Activated CD4-positive, alpha-beta memory T cell treated with anti-CD3 and anti-CD28 coated beads, Interleukin-2, amount 10 ng/mL, durations not matched to agents 7 days and 5 days (primary cell): Measurements from ENCODE around the gene SLC6A6. TPM values are rescaled to one million over a fixed set of nuclear protein-coding genes. Genes with fewer than 3 reads are reported as not detected.
"Not testable (repeated sequence)": the region's sequence is repeated elsewhere in the genome, so short reads cannot be mapped to it uniquely, and the experiment has no call there.

Experiments
- CTCF ChIA-PET: fragments of 350-600 bp; sonication (Branson Sonifier 250); formaldehyde crosslinking; loops from one replicate; lab custom pipeline; 2021; ENCODE audit warnings: antibody characterized with exemption, inconsistent platforms; lab: Charles Lee
- POLR2A ChIA-PET: fragments of 350-600 bp; sonication (Branson Sonifier 250); formaldehyde crosslinking; loops from one replicate; lab custom pipeline; 2021; ENCODE audit warnings: antibody characterized with exemption; lab: Charles Lee
- DNase-seq: peaks from one replicate; pipeline ENCODE4 v3.0.0-alpha.2; 2020
- H3K27ac Mint-ChIP-seq: one replicate; pipeline ENCODE4 v1.8.0; 2021; ENCODE audit warnings: mild to moderate bottlenecking, mixed read lengths
- H3K27me3 Mint-ChIP-seq: one replicate; pipeline ENCODE4 v1.8.0; 2021; ENCODE audit warnings: mixed read lengths
- H3K36me3 Mint-ChIP-seq: one replicate; pipeline ENCODE4 v1.8.0; 2021; ENCODE audit warnings: low read depth, mixed read lengths
- H3K4me1 Mint-ChIP-seq: one replicate; pipeline ENCODE4 v1.8.0; 2021; ENCODE audit warnings: mixed read lengths
- H3K4me3 Mint-ChIP-seq: one replicate; pipeline ENCODE4 v1.8.0; 2021; ENCODE audit warnings: mild to moderate bottlenecking, mixed read lengths
- H3K9me3 Mint-ChIP-seq: one replicate; pipeline ENCODE4 v1.8.0; 2021; ENCODE audit warnings: mixed read lengths
- total RNA-seq, 2 experiments: library from RNA; stranded (reverse); gene quantifications; one replicate each; pipeline ENCODE4 v1.2.3, GENCODE V29; 2021

SLC6A6 gene
- total RNA-seq, 2 experiments from 2014 or later, result 59.0 to 61.5 TPM

- Mint-ChIP-seq H3K27ac (no peak overlapping the region), H3K9me3 (peaks cover 5% of the 10 kb centered on the region), H3K4me3 (no peak overlapping the region), H3K36me3 (peaks cover 3% of the 10 kb centered on the region), H3K4me1 (no peaks in the 10 kb centered on the region), H3K27me3 (no peaks in the 10 kb centered on the region)
- POLR2A ChIA-PET, result no interaction called here
- CTCF ChIA-PET, result interaction anchor here (0.7 to 2.4 kb wide), 9 partner anchors 9 to 304 kb away, joined by 3 to 8 read pairs (median 3); no protein-coding TSS in a partner anchor
- DNase-seq, result no peak
These were observed 105.5 kb downstream of the SLC6A6 start for GRCh38 chr3:14507757-14508504.

- DNase-seq, result no peak
- no peaks in the 10 kb centered on the region for H3K36me3 Mint-ChIP-seq
- no peaks in the 10 kb centered on the region for H3K27me3 Mint-ChIP-seq
- no peaks in the 10 kb centered on the region for H3K4me1 Mint-ChIP-seq
- CTCF ChIA-PET, result interaction anchor here (0.7 to 2.4 kb wide), 10 partner anchors 8 to 305 kb away, joined by 3 to 8 read pairs (median 3); no protein-coding TSS in a partner anchor
- no peaks in the 10 kb centered on the region for H3K9me3 Mint-ChIP-seq
- POLR2A ChIA-PET, result no interaction called here
- no peak overlapping the region for H3K27ac Mint-ChIP-seq
- H3K4me3 Mint-ChIP-seq, result no peak overlapping the region
These were observed 106.1 kb downstream of the SLC6A6 start for GRCh38 chr3:14508505-14508819.

GRCh38 chr3:14508966-14509795 is 106.8 kb downstream of the SLC6A6 start:
- ChIA-PET POLR2A (no interaction called here), CTCF (interaction anchor here (0.9 to 2.4 kb wide), 10 partner anchors 8 to 244 kb away, joined by 3 to 8 read pairs (median 3); no protein-coding TSS in a partner anchor)
- H3K27me3 Mint-ChIP-seq, result no peaks in the 10 kb centered on the region
- H3K27ac Mint-ChIP-seq, result no peak overlapping the region
- no peaks in the 10 kb centered on the region for H3K9me3 Mint-ChIP-seq
- H3K4me1 Mint-ChIP-seq, result no peaks in the 10 kb centered on the region
- DNase-seq, result peak; percentile 73
- H3K36me3 Mint-ChIP-seq, result no peaks in the 10 kb centered on the region
- H3K4me3 Mint-ChIP-seq, result no peak overlapping the region

- no peak overlapping the region for H3K27ac Mint-ChIP-seq
- H3K9me3 Mint-ChIP-seq, result no peaks in the 10 kb centered on the region
- DNase-seq, result no peak
- no peak overlapping the region for H3K4me3 Mint-ChIP-seq
- no peaks in the 10 kb centered on the region for H3K36me3 Mint-ChIP-seq
- POLR2A ChIA-PET, result no interaction called here
- CTCF ChIA-PET, result interaction anchor here (0.9 to 2.4 kb wide), 4 partner anchors 9 to 39 kb away, joined by 3 to 8 read pairs (median 6); no protein-coding TSS in a partner anchor
- no peaks in the 10 kb centered on the region for H3K27me3 Mint-ChIP-seq
- no peaks in the 10 kb centered on the region for H3K4me1 Mint-ChIP-seq
These were observed 107.3 kb downstream of the SLC6A6 start for GRCh38 chr3:14509796-14510100.

- no peak for DNase-seq
These were observed 108.6 kb downstream of the SLC6A6 start for GRCh38 chr3:14510838-14511622.

GRCh38 chr3:14511623-14512280 is 109.3 kb downstream of the SLC6A6 start:
- no peak for DNase-seq
- no peaks in the 10 kb centered on the region for H3K27me3 Mint-ChIP-seq
- H3K36me3 Mint-ChIP-seq, result no peaks in the 10 kb centered on the region
- ChIA-PET POLR2A (no interaction called here), CTCF (interaction anchor here (1.3 kb wide), 1 partner anchor 12 kb away, joined by 4 read pairs; no protein-coding TSS in a partner anchor)
- no peaks in the 10 kb centered on the region for H3K9me3 Mint-ChIP-seq
- H3K27ac Mint-ChIP-seq, result no peak overlapping the region
- H3K4me3 Mint-ChIP-seq, result no peak overlapping the region
- H3K4me1 Mint-ChIP-seq, result no peaks in the 10 kb centered on the region

More at GRCh38 chr3:14510838-14511622, 108.6 kb downstream of the SLC6A6 start:
- no peaks in the 10 kb centered on the region for H3K9me3 Mint-ChIP-seq
- ChIA-PET POLR2A (no interaction called here), CTCF (interaction anchor here (0.5 kb wide), 1 partner anchor 454 kb away, joined by 4 read pairs; no protein-coding TSS in a partner anchor)
- no peaks in the 10 kb centered on the region for H3K27me3 Mint-ChIP-seq
- no peaks in the 10 kb centered on the region for H3K36me3 Mint-ChIP-seq
- H3K4me3 Mint-ChIP-seq, result no peak overlapping the region
- no peaks in the 10 kb centered on the region for H3K4me1 Mint-ChIP-seq
- H3K27ac Mint-ChIP-seq, result no peak overlapping the region

- ChIA-PET CTCF (interaction anchor here (1.3 kb wide), 1 partner anchor 12 kb away, joined by 4 read pairs; no protein-coding TSS in a partner anchor), POLR2A (no interaction called here)
- Mint-ChIP-seq H3K27me3 (no peaks in the 10 kb centered on the region), H3K36me3 (no peaks in the 10 kb centered on the region), H3K4me1 (no peaks in the 10 kb centered on the region), H3K27ac (no peak overlapping the region), H3K4me3 (no peak overlapping the region), H3K9me3 (no peaks in the 10 kb centered on the region)
- DNase-seq, result no peak
These were observed 110.0 kb downstream of the SLC6A6 start for GRCh38 chr3:14512281-14512941.

- Mint-ChIP-seq H3K36me3 (no peaks in the 10 kb centered on the region), H3K4me1 (no peaks in the 10 kb centered on the region), H3K27ac (no peak overlapping the region), H3K4me3 (no peak overlapping the region), H3K27me3 (no peaks in the 10 kb centered on the region), H3K9me3 (no peaks in the 10 kb centered on the region)
- ChIA-PET CTCF (interaction anchor here (1.3 kb wide), 1 partner anchor 13 kb away, joined by 4 read pairs; no protein-coding TSS in a partner anchor), POLR2A (no interaction called here)
- DNase-seq, result no peak
These were observed 110.5 kb downstream of the SLC6A6 start for GRCh38 chr3:14512942-14513327.

GRCh38 chr3:14513566-14514322 is 111.3 kb downstream of the SLC6A6 start:
- CTCF ChIA-PET, result no interaction called here
- DNase-seq, result no peak
- no peaks in the 10 kb centered on the region for H3K36me3 Mint-ChIP-seq

GRCh38 chr3:14514323-14514720 is 111.9 kb downstream of the SLC6A6 start:
- ChIA-PET CTCF (no interaction called here), POLR2A (no interaction called here)
- no peaks in the 10 kb centered on the region for H3K36me3 Mint-ChIP-seq
- no peaks in the 10 kb centered on the region for H3K4me1 Mint-ChIP-seq
- no peak overlapping the region for H3K4me3 Mint-ChIP-seq
- H3K27ac Mint-ChIP-seq, result no peak overlapping the region
- H3K27me3 Mint-ChIP-seq, result no peaks in the 10 kb centered on the region
- H3K9me3 Mint-ChIP-seq, result no peaks in the 10 kb centered on the region
- DNase-seq, result no peak

More at GRCh38 chr3:14513566-14514322, 111.3 kb downstream of the SLC6A6 start:
- Mint-ChIP-seq H3K4me3 (no peak overlapping the region), H3K4me1 (no peaks in the 10 kb centered on the region), H3K27me3 (no peaks in the 10 kb centered on the region), H3K9me3 (no peaks in the 10 kb centered on the region), H3K27ac (no peak overlapping the region)
- POLR2A ChIA-PET, result no interaction called here

- POLR2A ChIA-PET, H3K36me3 Mint-ChIP-seq, H3K27ac Mint-ChIP-seq, H3K27me3 Mint-ChIP-seq, H3K9me3 Mint-ChIP-seq, H3K4me3 Mint-ChIP-seq, CTCF ChIA-PET, DNase-seq, H3K4me1 Mint-ChIP-seq: not testable (repeated sequence)
These were observed 113.1 kb downstream of the SLC6A6 start for GRCh38 chr3:14515526-14515925.
